B cell (primary cell): ENCODE results near the gene NTRK2. TPM values are rescaled to one million over a fixed set of nuclear protein-coding genes. Genes with fewer than 3 reads are reported as not detected.

Source experiments
- ATAC-seq: fragments of 200-7000 bp; cut with Tn5 transposase; one replicate; pipeline ENCODE4 v1.10.0; 2021; ENCODE audit warnings: low read depth, mild to moderate bottlenecking, moderate number of reproducible peaks, moderate library complexity
- CTCF ChIA-PET: fragments of 350-600 bp; sonication (Branson Sonifier 250); formaldehyde crosslinking; loops from one replicate; lab custom pipeline; 2021; ENCODE audit warnings: antibody characterized with exemption, inconsistent platforms; lab: Charles Lee
- POLR2A ChIA-PET: fragments of 350-600 bp; sonication (Branson Sonifier 250); formaldehyde crosslinking; loops from one replicate; lab custom pipeline; 2021; ENCODE audit warnings: antibody characterized with exemption; lab: Charles Lee
- DNase-seq: peaks from one replicate; pipeline ENCODE4 v3.0.0; 2013
- H2AFZ ChIP-seq: 2 replicates; pipeline ENCODE4 v1.6.1; 2012; ENCODE audit warnings: mild to moderate bottlenecking, low read depth, low read length; ENCODE audit not compliant: insufficient read depth, poor library complexity, severe bottlenecking
- H3K27ac ChIP-seq, 2 donors: 1 replicate in 1 of 2; 2 replicates in 1 of 2; pipeline ENCODE4 v1.5.1; 2012 to 2013; ENCODE audit warnings: low read length in 2 of 2, mild to moderate bottlenecking in 2 of 2, moderate library complexity in 1 of 2
- H3K27me3 ChIP-seq, 4 experiments: fragments of 200-600 bp in 1 of 4; sonication (generic) in 1 of 4; replicated peaks in 1 of 4; 1 replicate in 2 of 4; 2 replicates in 2 of 4; pipeline versions ENCODE4 v1.6.1 to v1.7.0; 2013 to 2016; ENCODE audit warnings: low read length in 3 of 4, mild to moderate bottlenecking in 2 of 4, mixed read lengths in 1 of 4, moderate library complexity in 1 of 4; ENCODE audit not compliant: insufficient read depth in 4 of 4, control insufficient read depth in 3 of 4; ENCODE audit errors: control extremely low read depth in 1 of 4
- H3K36me3 ChIP-seq, 2 experiments: replicated peaks in 1 of 2; 1 replicate in 1 of 2; 2 replicates in 1 of 2; pipeline versions ENCODE4 v1.6.1 to v1.7.1; 2013; ENCODE audit warnings: low read length in 1 of 2; ENCODE audit not compliant: insufficient read depth in 2 of 2, control insufficient read depth in 1 of 2; ENCODE audit errors: control extremely low read depth in 1 of 2, extremely low read depth in 1 of 2
- H3K4me1 ChIP-seq, 2 donors: fragments of 200-600 bp in 1 of 2; sonication (generic) in 1 of 2; 1 replicate in 1 of 2; 2 replicates in 1 of 2; pipeline versions ENCODE4 v1.5.1 to v1.6.1; 2013 to 2017; ENCODE audit warnings: low read length in 2 of 2; ENCODE audit not compliant: control insufficient read depth in 2 of 2, insufficient read depth in 2 of 2
- H3K4me2 ChIP-seq: replicated peaks from 2 replicates; pipeline ENCODE3; 2012; ENCODE audit warnings: mild to moderate bottlenecking, low read depth, low read length; ENCODE audit not compliant: poor library complexity, severe bottlenecking
- H3K4me3 ChIP-seq, 5 experiments: fragments of 200-600 bp in 1 of 5; sonication (generic) in 1 of 5; 1 replicate in 3 of 5; 2 replicates in 2 of 5; pipeline versions ENCODE4 v1.5.1 to v1.7.0; 2011 to 2016; ENCODE audit warnings: low read length in 4 of 5, mild to moderate bottlenecking in 4 of 5, low read depth in 2 of 5, control low read depth in 1 of 5, moderate library complexity in 1 of 5; ENCODE audit not compliant: insufficient read depth in 1 of 5; ENCODE audit errors: control extremely low read depth in 1 of 5, extremely low read depth in 1 of 5
- H3K79me2 ChIP-seq: fragments of 200-600 bp; sonication (generic); one replicate; pipeline ENCODE4 v1.6.0; 2016; ENCODE audit warnings: low read length; ENCODE audit not compliant: control insufficient read depth, insufficient read depth
- H3K9ac ChIP-seq: fragments of 200-600 bp; sonication (generic); 2 replicates; pipeline ENCODE4 v1.6.1; 2017; ENCODE audit warnings: mild to moderate bottlenecking, low read length, moderate library complexity
- H3K9me3 ChIP-seq, 3 donors: one replicate each; pipeline versions ENCODE4 v1.6.1 to v1.7.1; 2013; ENCODE audit warnings: low read length in 2 of 3; ENCODE audit not compliant: control insufficient read depth in 2 of 3, insufficient read depth in 1 of 3; ENCODE audit errors: control extremely low read depth in 1 of 3
- H4K20me1 ChIP-seq: 2 replicates; pipeline ENCODE4 v1.6.0; 2012; ENCODE audit warnings: mild to moderate bottlenecking, low read length; ENCODE audit not compliant: insufficient read depth, control insufficient read depth, poor library complexity, severe bottlenecking
- H3K27ac Mint-ChIP-seq: one replicate; pipeline ENCODE4 v1.8.0; 2021; ENCODE audit warnings: mixed read lengths
- H3K27me3 Mint-ChIP-seq: one replicate; pipeline ENCODE4 v1.8.0; 2021; ENCODE audit warnings: mixed read lengths
- H3K4me1 Mint-ChIP-seq: one replicate; pipeline ENCODE4 v1.8.0; 2021; ENCODE audit warnings: mixed read lengths
- H3K4me3 Mint-ChIP-seq: one replicate; pipeline ENCODE4 v1.8.0; 2021; ENCODE audit warnings: mixed read lengths
- H3K9me3 Mint-ChIP-seq: one replicate; pipeline ENCODE4 v1.8.0; 2022; ENCODE audit warnings: mixed read lengths; ENCODE audit not compliant: insufficient read depth
- CTCF ChIP-seq: fragments of 200-600 bp; IDR thresholded peaks from one replicate; pipeline ENCODE4 v1.8.0; 2022; ENCODE audit warnings: antibody characterized with exemption, mild to moderate bottlenecking
- EZH2 ChIP-seq: IDR thresholded peaks from 2 replicates; pipeline ENCODE4 v1.6.1; 2012; ENCODE audit warnings: borderline replicate concordance, low read depth, mild to moderate bottlenecking, moderate library complexity, low read length; ENCODE audit not compliant: insufficient read depth, poor library complexity, severe bottlenecking
- WGBS: methylation state at CpG from one replicate; pipeline ENCODE4 v1.1.5; 2013; ENCODE audit warnings: missing lambda C conversion rate; ENCODE audit not compliant: insufficient coverage; 5-methylcytosine and 5-hydroxymethylcytosine counted together
- intact Hi-C: fragments of 100-400 bp; cut with micrococcal nuclease; formaldehyde crosslinking; loops from one replicate; pipeline ENCODE4 v1.10.0; 2022
- polyA plus RNA-seq: library from polyadenylated mRNA; depleted of rRNA; stranded (reverse); fragments of >200 nt; gene quantifications from 2 replicates; pipeline ENCODE4 v1.2.3, GENCODE V29; 2012
- total RNA-seq, 2 donors: library from RNA; stranded (reverse); fragments of 120-200 nt in 1 of 2; gene quantifications; 1 replicate in 1 of 2; 2 replicates in 1 of 2; pipeline versions ENCODE4 v1.2.3 to v1.2.4, GENCODE V29; 2013 to 2022

The NTRK2 gene
- total and polyA plus RNA-seq, 2 donors (not counting 1 experiment from before 2014, with no cell fraction given): 0.03 to 0.10 TPM

GRCh38 chr9:84856181-84856632, 186.7 kb downstream of the NTRK2 start:
- Mint-ChIP-seq H3K27me3 (no peaks in the 10 kb centered on the region), H3K27ac (no peak overlapping the region), H3K4me1 (no peaks in the 10 kb centered on the region), H3K4me3 (no peak overlapping the region), H3K9me3 (no peaks in the 10 kb centered on the region)
- ATAC-seq (no peak), DNase-seq (no peak)
- Histone ChIP-seq H4K20me1 (no peaks in the 10 kb centered on the region), H3K36me3 (no peaks in the 10 kb centered on the region), H3K4me3 (no peak overlapping the region), H3K4me2 (no peak overlapping the region), H3K27ac (no peak overlapping the region), H3K79me2 (no peaks in the 10 kb centered on the region), H2AFZ (no peak overlapping the region), H3K9ac (no peak overlapping the region), H3K9me3 (no peaks in the 10 kb centered on the region), H3K27me3 (no peaks in the 10 kb centered on the region), H3K4me1 (no peaks in the 10 kb centered on the region)
- 83% methylated on average over 2 of the region's 4 CpGs for WGBS
- intact Hi-C loops: no loop called here
- ChIA-PET POLR2A (no interaction called here), CTCF (no interaction called here)
- TF ChIP-seq EZH2 (no peak), CTCF (no peak)

GRCh38 chr9:84857211-84857610, 187.7 kb downstream of the NTRK2 start:
- Histone ChIP-seq H4K20me1 (no peaks in the 10 kb centered on the region), H3K36me3 (no peaks in the 10 kb centered on the region), H3K27me3 (no peaks in the 10 kb centered on the region), H3K9ac (no peak overlapping the region), H3K4me2 (no peak overlapping the region), H3K4me3 (no peak overlapping the region), H3K9me3 (no peaks in the 10 kb centered on the region), H3K27ac (no peak overlapping the region), H3K4me1 (no peaks in the 10 kb centered on the region), H2AFZ (no peak overlapping the region), H3K79me2 (no peaks in the 10 kb centered on the region)
- intact Hi-C loops: no loop called here
- Mint-ChIP-seq H3K9me3 (no peaks in the 10 kb centered on the region), H3K27me3 (no peaks in the 10 kb centered on the region), H3K27ac (no peak overlapping the region), H3K4me3 (no peak overlapping the region), H3K4me1 (no peaks in the 10 kb centered on the region)
- ATAC-seq (no peak), DNase-seq (no peak)
- WGBS: no CpG with 5 or more reads among the region's 1 CpG
- CTCF ChIA-PET: no interaction called here
- TF ChIP-seq CTCF (no peak), EZH2 (no peak)
- POLR2A ChIA-PET: no interaction called here
